ENCODE data around the gene STAM2.

DNA sequence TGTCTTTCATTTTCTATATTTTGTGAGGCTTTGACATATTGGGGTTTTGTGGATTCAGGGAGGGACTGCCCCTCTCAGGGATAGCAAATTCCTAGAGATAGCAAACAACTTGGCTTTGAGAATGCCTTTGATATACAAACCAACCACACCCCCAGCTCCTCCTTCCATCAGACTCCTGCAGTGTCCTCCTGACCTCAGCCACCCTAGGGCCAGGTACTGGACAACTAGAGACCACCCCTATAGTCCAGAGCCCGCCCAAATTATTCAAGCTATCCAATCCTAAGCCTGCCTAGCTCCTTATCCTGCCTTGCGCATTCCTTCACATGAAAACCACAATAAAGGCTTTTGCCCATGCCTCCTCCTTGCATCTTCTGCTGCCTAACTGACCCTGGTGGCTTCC is 22.9 kb upstream of the STAM2 start:
- TF ChIP-seq CTCF (conservative IDR thresholded peaks at IDR 0.05; ENCODE audit: low read depth, low read length) (no peak), EZH2phosphoT487 (IDR thresholded peaks at IDR 0.05; ENCODE audit: borderline replicate concordance, low read length) (no peak)
